BJ (cell line): ENCODE results near the gene MYO1D. TPM values are rescaled to one million over a fixed set of nuclear protein-coding genes. Genes with fewer than 3 reads are reported as not detected.

Source experiments
- CTCF ChIA-PET: fragments of 350-600 bp; formaldehyde crosslinking; extraction: SDS; loops from one replicate; lab custom pipeline; 2021; ENCODE audit warnings: antibody characterized with exemption, inconsistent platforms; lab: Yijun Ruan, JAX
- POLR2A ChIA-PET: fragments of 300-600 bp; sonication (Branson Sonifier 250); formaldehyde crosslinking; extraction: SDS; loops from one replicate; lab custom pipeline; 2021; ENCODE audit warnings: antibody characterized with exemption; lab: Charles Lee
- DNase-seq: peaks from one replicate; pipeline ENCODE4 v3.0.0-alpha.2; 2011; ENCODE audit warnings: low read depth
- H3K27me3 ChIP-seq: 2 replicates; pipeline ENCODE4 v1.6.0; 2011; ENCODE audit warnings: low read length; ENCODE audit not compliant: control insufficient read depth, insufficient read depth
- H3K36me3 ChIP-seq: 2 replicates; pipeline ENCODE4 v1.5.1; 2011; ENCODE audit warnings: low read length; ENCODE audit not compliant: control insufficient read depth, insufficient read depth
- H3K4me3 ChIP-seq: 2 replicates; pipeline ENCODE4 v1.5.1; 2011; ENCODE audit warnings: low read depth, mild to moderate bottlenecking, control low read depth, low read length
- polyA plus RNA-seq: library from polyadenylated mRNA; depleted of rRNA; stranded (reverse); fragments of >200 nt; gene quantifications from 2 replicates; pipeline ENCODE4 v1.2.3, GENCODE V29; 2011
- TF ChIP-seq, protein P1 (sequence below): IDR thresholded peaks from 2 replicates; pipeline ENCODE4 v1.5.1; 2011; ENCODE audit warnings: low read depth, mild to moderate bottlenecking, control low read depth, inconsistent platforms, low read length, moderate library complexity; ENCODE audit not compliant: insufficient read depth

Gene MYO1D
- polyA plus RNA-seq, 1 experiment: 23.6 TPM

DNA sequence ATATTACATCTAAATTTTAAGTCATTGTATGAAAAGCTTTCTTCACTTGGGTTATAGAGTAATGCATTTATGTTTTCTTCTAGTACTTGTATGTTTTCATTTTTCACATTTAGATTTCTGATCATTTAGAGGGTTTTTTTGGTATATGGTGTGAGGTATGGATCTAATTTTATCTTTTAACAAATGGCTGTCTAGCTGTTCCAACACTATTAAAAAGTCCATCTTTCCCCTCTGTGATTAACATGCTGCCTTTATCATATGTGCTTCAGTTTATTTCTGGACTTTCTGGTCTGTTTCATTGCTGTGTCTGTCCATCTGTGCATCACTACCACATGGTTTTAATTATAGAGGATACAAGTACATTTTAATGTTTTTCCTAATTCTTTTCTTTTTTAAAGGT, 163.8 kb downstream of the MYO1D start:
- no peak for DNase-seq
- Histone ChIP-seq H3K27me3 (no peaks in the 10 kb centered on the region), H3K4me3 (no peak overlapping the region), H3K36me3 (no peaks in the 10 kb centered on the region)
- ChIA-PET CTCF (no interaction called here), POLR2A (interaction anchor here (0.6 kb wide), 1 partner anchor 9 kb away, joined by 4 read pairs; no protein-coding TSS in a partner anchor)
- TF ChIP-seq, protein P1, sequence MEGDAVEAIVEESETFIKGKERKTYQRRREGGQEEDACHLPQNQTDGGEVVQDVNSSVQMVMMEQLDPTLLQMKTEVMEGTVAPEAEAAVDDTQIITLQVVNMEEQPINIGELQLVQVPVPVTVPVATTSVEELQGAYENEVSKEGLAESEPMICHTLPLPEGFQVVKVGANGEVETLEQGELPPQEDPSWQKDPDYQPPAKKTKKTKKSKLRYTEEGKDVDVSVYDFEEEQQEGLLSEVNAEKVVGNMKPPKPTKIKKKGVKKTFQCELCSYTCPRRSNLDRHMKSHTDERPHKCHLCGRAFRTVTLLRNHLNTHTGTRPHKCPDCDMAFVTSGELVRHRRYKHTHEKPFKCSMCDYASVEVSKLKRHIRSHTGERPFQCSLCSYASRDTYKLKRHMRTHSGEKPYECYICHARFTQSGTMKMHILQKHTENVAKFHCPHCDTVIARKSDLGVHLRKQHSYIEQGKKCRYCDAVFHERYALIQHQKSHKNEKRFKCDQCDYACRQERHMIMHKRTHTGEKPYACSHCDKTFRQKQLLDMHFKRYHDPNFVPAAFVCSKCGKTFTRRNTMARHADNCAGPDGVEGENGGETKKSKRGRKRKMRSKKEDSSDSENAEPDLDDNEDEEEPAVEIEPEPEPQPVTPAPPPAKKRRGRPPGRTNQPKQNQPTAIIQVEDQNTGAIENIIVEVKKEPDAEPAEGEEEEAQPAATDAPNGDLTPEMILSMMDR: no peak

DNA sequence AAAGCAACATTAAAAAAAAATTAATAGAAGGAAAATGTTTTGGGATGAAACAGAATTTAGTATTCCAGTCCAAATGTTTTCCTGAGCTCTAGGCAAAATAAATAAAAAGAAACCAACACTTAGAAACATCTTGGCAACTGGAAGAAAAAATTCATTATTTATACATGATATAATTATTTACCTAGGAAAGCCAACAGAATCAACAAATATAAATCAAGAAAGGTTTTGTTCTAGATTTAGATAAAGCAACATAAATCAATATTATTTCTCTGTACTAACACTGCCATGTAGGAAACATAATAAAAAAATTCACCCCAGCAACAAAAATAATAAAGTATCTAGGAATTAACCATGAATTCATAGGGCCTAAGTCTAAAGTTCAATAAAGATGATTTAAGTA, 167.4 kb downstream of the MYO1D start:
- POLR2A ChIA-PET: no interaction called here
- CTCF ChIA-PET: no interaction called here
- no peak overlapping the region for H3K4me3 ChIP-seq

DNA sequence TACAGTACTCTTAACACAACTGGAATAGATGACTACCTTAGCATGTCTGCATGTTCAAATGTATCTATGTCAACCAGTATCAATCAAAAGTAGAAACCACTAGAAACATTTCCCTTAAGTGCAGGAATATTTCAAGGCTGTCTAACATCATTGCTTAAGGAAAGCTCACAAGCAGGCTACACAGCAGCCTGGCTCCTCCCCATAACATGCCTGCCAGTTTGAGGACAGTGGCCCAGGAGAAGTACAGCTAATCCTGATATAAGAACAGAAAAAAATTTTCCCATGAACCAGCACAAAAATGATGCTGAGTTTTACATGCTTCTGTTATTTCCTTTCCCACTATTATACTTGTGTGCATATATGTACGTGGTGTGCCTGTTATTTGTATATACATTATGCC, 175.1 kb downstream of the MYO1D start:
- no peak overlapping the region for H3K4me3 ChIP-seq
- TF ChIP-seq, protein P1: no peak
- ChIA-PET CTCF (no interaction called here), POLR2A (no interaction called here)
- no peaks in the 10 kb centered on the region for H3K27me3 ChIP-seq
- no peak for DNase-seq
- H3K36me3 ChIP-seq: no peaks in the 10 kb centered on the region

More for the DNA sequence above, 167.4 kb downstream of the MYO1D start:
- Histone ChIP-seq H3K27me3 (no peaks in the 10 kb centered on the region), H3K36me3 (no peaks in the 10 kb centered on the region)
- DNase-seq: no peak
- TF ChIP-seq, protein P1: no peak

DNA sequence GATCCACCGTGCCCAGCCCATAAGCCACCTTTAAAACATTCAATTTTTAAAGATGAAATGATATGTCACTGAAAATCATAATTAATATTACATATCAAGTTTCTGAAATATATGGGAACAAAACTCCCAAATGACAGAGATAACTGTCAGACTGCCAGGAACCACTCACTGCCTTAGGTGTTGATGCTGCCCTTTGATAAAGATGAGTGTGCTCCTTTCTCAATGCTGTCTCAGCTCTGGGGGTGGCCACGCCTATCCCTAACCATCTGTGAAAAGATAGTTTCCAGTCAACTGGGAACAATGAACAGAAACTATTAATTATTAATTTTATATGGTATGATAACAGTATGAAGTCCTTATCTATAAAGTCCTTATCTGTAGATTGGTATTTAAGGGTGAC, 177.7 kb downstream of the MYO1D start:
- CTCF ChIA-PET: no interaction called here
- POLR2A ChIA-PET: no interaction called here
- DNase-seq: no peak
- Histone ChIP-seq H3K27me3 (no peaks in the 10 kb centered on the region), H3K4me3 (no peak overlapping the region), H3K36me3 (no peaks in the 10 kb centered on the region)
- TF ChIP-seq, protein P1: no peak

DNA sequence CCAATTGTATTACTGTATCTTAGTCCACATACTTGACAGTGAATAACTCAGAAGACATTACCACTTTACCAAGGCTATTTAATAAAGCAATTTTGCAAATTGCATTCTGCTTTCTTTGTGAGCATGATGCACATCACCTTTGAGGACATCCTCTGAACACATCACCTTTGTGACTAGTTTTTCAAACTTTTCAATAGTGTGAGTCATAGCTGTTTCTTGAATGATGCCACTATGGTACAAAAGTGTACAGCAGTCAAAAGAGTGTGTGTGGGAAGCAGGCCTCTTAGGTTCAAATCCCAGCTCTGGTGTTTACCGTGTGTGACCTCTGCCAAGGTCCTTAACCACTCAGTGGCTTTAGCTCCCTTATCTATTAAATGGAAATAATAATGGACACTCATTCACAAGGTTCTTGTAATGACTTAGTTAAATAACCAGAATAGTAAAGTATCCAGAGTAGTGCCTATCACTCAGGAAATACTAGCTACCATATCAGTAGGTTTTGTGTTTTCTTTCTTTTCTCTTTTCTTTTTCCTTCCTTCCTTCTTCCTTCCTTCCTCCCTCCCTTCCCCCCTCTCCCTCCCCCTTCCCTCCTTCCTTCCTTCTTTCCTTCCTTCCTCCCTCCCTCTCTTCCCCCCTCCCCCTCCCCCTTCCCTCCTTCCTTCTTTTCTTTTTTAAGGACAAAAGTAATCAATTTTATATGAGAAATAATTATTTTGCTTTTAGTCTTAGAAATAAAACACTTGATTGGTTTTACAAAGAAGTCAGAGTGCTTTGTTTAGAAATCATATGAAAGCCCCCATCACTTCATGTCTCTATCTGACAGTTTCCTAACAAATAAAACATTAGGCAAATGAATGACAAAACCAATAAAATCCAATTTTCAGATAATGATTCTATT, 178.9 kb downstream of the MYO1D start:
- Histone ChIP-seq H3K36me3 (no peaks in the 10 kb centered on the region), H3K4me3 (no peak overlapping the region), H3K27me3 (no peaks in the 10 kb centered on the region)
- ChIA-PET POLR2A (no interaction called here), CTCF (interaction anchor here (0.7 to 1.3 kb wide), 3 partner anchors 39 to 215 kb away, joined by 3 to 4 read pairs (median 4); no protein-coding TSS in a partner anchor)
- TF ChIP-seq, protein P1: no peak
- DNase-seq: no peak
